Mesendoderm (in vitro differentiated cells): ENCODE measurements around the gene VEGFB.
A peak's percentile ranks its signal among the peaks of the same experiment; 100 is the strongest.

Experiments
- DNase-seq: peaks from one replicate; pipeline ENCODE4 v3.0.0; 2013
- H2AK5ac ChIP-seq: 2 replicates; pipeline ENCODE4 v1.6.1; 2013; ENCODE audit warnings: low read length, inconsistent platforms
- H2BK120ac ChIP-seq: 2 replicates; pipeline ENCODE4 v1.6.1; 2013; ENCODE audit warnings: low read depth, mild to moderate bottlenecking, low read length, moderate library complexity, mixed read lengths
- H2BK15ac ChIP-seq: replicated peaks from 2 replicates; pipeline ENCODE4 v1.6.1; 2013; ENCODE audit warnings: low read depth, mild to moderate bottlenecking, moderate library complexity
- H2BK5ac ChIP-seq: 2 replicates; pipeline ENCODE4 v1.6.1; 2013; ENCODE audit warnings: low read length, inconsistent platforms
- H3K18ac ChIP-seq: 2 replicates; pipeline ENCODE4 v1.6.1; 2013; ENCODE audit warnings: mild to moderate bottlenecking, low read length, mixed read lengths
- H3K23ac ChIP-seq: one replicate; pipeline ENCODE4 v1.6.1; 2013; ENCODE audit warnings: low read length
- H3K27ac ChIP-seq: 2 replicates; pipeline ENCODE4 v1.5.1; 2013; ENCODE audit warnings: low read depth, mild to moderate bottlenecking, inconsistent platforms, low read length, moderate library complexity
- H3K27me3 ChIP-seq: 2 replicates; pipeline ENCODE4 v1.6.1; 2013; ENCODE audit warnings: low read length, control low read depth, mild to moderate bottlenecking, inconsistent platforms; ENCODE audit not compliant: insufficient read depth, poor library complexity
- H3K36me3 ChIP-seq: 2 replicates; pipeline ENCODE4 v1.6.1; 2013; ENCODE audit warnings: low read length, inconsistent platforms; ENCODE audit not compliant: control insufficient read depth, insufficient read depth
- H3K4ac ChIP-seq: one replicate; pipeline ENCODE4 v1.6.1; 2013; ENCODE audit warnings: low read depth, mild to moderate bottlenecking, low read length, moderate library complexity
- H3K4me1 ChIP-seq: 2 replicates; pipeline ENCODE4 v1.6.1; 2013; ENCODE audit warnings: low read depth, low read length, inconsistent platforms; ENCODE audit not compliant: control insufficient read depth
- H3K4me2 ChIP-seq: 2 replicates; pipeline ENCODE4 v1.6.1; 2013; ENCODE audit warnings: low read length
- H3K4me3 ChIP-seq: 2 replicates; pipeline ENCODE4 v1.5.1; 2013; ENCODE audit warnings: mild to moderate bottlenecking, low read length
- H3K56ac ChIP-seq: one replicate; pipeline ENCODE4 v1.6.1; 2013; ENCODE audit warnings: low read length
- H3K79me1 ChIP-seq: 2 replicates; pipeline ENCODE4 v1.6.1; 2013; ENCODE audit warnings: low read length, inconsistent platforms
- H3K79me2 ChIP-seq: 2 replicates; pipeline ENCODE4 v1.6.1; 2013; ENCODE audit warnings: mild to moderate bottlenecking, low read length; ENCODE audit not compliant: control insufficient read depth, insufficient read depth
- H3K9ac ChIP-seq: 2 replicates; pipeline ENCODE4 v1.6.1; 2013; ENCODE audit warnings: low read length, inconsistent platforms
- H4K5ac ChIP-seq: one replicate; pipeline ENCODE4 v1.6.1; 2013; ENCODE audit warnings: low read length
- H4K8ac ChIP-seq: one replicate; pipeline ENCODE4 v1.6.1; 2013; ENCODE audit warnings: low read depth, mild to moderate bottlenecking, control low read depth, low read length, moderate library complexity
- WGBS: extraction: QIAGEN DNeasy Blood & Tissue Kit; methylation state at CpG from one replicate; pipeline ENCODE4 v1.1.7; 2013; ENCODE audit warnings: low lambda C conversion rate, missing lambda C conversion rate; ENCODE audit not compliant: insufficient coverage; ENCODE audit errors: extremely low coverage; 5-methylcytosine and 5-hydroxymethylcytosine counted together

VEGFB gene

GRCh38 chr11:64241491-64242374 lies 7.3 kb downstream of the VEGFB start:
- peak overlapping the region; percentile 94 for H3K4ac ChIP-seq
- peak overlapping the region; percentile 96 for H3K9ac ChIP-seq
- H2BK5ac ChIP-seq, result peak overlapping the region; percentile 88
- peak overlapping the region; percentile 88 for H3K4me3 ChIP-seq
- H3K4me2 ChIP-seq, result peak overlapping the region; percentile 79
- H3K18ac ChIP-seq, result peak overlapping the region; percentile 93
- H3K27me3 ChIP-seq, result no peaks in the 10 kb centered on the region
- peak; percentile 99 for DNase-seq
- peak overlapping the region; percentile 69 for H2AK5ac ChIP-seq
- H4K8ac ChIP-seq, result no peak overlapping the region
- peak overlapping the region; percentile 97 for H3K56ac ChIP-seq
- H3K27ac ChIP-seq, result peak overlapping the region; percentile 88
- H2BK120ac ChIP-seq, result no peak overlapping the region
- peaks cover 7% of the 10 kb centered on the region for H3K79me1 ChIP-seq
- peaks cover 6% of the 10 kb centered on the region for H3K4me1 ChIP-seq
- peak overlapping the region; percentile 89 for H3K23ac ChIP-seq
- H4K5ac ChIP-seq, result no peak overlapping the region
- no peak overlapping the region for H2BK15ac ChIP-seq
- no CpG with 5 or more reads among the region's 63 CpGs for WGBS
- H3K36me3 ChIP-seq, result peaks cover 1% of the 10 kb centered on the region
- H3K79me2 ChIP-seq, result peaks cover 23% of the 10 kb centered on the region

- Histone ChIP-seq H3K27ac (no peak overlapping the region), H3K4me3 (no peak overlapping the region)
Measured at GRCh38 chr11:64243236-64243854, 9.0 kb downstream of the VEGFB start.

GRCh38 chr11:64244107-64244506 lies 9.7 kb downstream of the VEGFB start:
- Histone ChIP-seq H3K23ac (no peak overlapping the region), H3K4ac (no peak overlapping the region), H2BK15ac (no peak overlapping the region), H4K8ac (no peak overlapping the region), H3K79me1 (peaks cover 7% of the 10 kb centered on the region), H3K79me2 (peaks cover 23% of the 10 kb centered on the region), H2AK5ac (no peak overlapping the region), H3K4me3 (no peak overlapping the region), H3K27me3 (no peaks in the 10 kb centered on the region), H3K4me2 (no peak overlapping the region), H2BK5ac (no peak overlapping the region), H3K18ac (no peak overlapping the region), H3K36me3 (peaks cover 1% of the 10 kb centered on the region), H3K56ac (no peak overlapping the region), H2BK120ac (no peak overlapping the region), H3K9ac (no peak overlapping the region), H3K27ac (no peak overlapping the region), H4K5ac (no peak overlapping the region), H3K4me1 (peaks cover 15% of the 10 kb centered on the region)
- WGBS, result no CpG with 5 or more reads among the region's 5 CpGs
- no peak for DNase-seq

More at GRCh38 chr11:64243236-64243854, 9.0 kb downstream of the VEGFB start:
- Histone ChIP-seq H2BK5ac (no peak overlapping the region), H2AK5ac (no peak overlapping the region), H3K23ac (no peak overlapping the region), H3K9ac (peak overlapping the region; percentile 29), H3K4me1 (peaks cover 11% of the 10 kb centered on the region), H3K36me3 (peaks cover 1% of the 10 kb centered on the region), H2BK120ac (no peak overlapping the region), H3K27me3 (no peaks in the 10 kb centered on the region), H3K56ac (no peak overlapping the region), H4K8ac (no peak overlapping the region), H2BK15ac (no peak overlapping the region), H3K4ac (no peak overlapping the region), H4K5ac (no peak overlapping the region), H3K79me1 (peaks cover 7% of the 10 kb centered on the region), H3K79me2 (peaks cover 23% of the 10 kb centered on the region), H3K4me2 (no peak overlapping the region), H3K18ac (no peak overlapping the region)
- no peak for DNase-seq
- no CpG with 5 or more reads among the region's 8 CpGs for WGBS

GRCh38 chr11:64244966-64245365 lies 10.6 kb downstream of the VEGFB start:
- Histone ChIP-seq H4K5ac (no peak overlapping the region), H3K79me2 (peaks cover 23% of the 10 kb centered on the region), H4K8ac (no peak overlapping the region), H2BK5ac (no peak overlapping the region), H3K27me3 (no peaks in the 10 kb centered on the region), H3K56ac (peak overlapping the region; percentile 98), H3K36me3 (peaks cover 1% of the 10 kb centered on the region), H3K79me1 (peaks cover 7% of the 10 kb centered on the region), H2AK5ac (no peak overlapping the region), H2BK15ac (no peak overlapping the region), H3K4me3 (no peak overlapping the region), H3K9ac (peak overlapping the region; percentile 95), H3K27ac (no peak overlapping the region), H3K4me2 (peak overlapping the region; percentile 35), H2BK120ac (no peak overlapping the region), H3K18ac (no peak overlapping the region), H3K4me1 (peaks cover 18% of the 10 kb centered on the region), H3K4ac (no peak overlapping the region), H3K23ac (no peak overlapping the region)
- no peak for DNase-seq
- no CpG with 5 or more reads among the region's 6 CpGs for WGBS

- Histone ChIP-seq H3K79me1 (peaks cover 7% of the 10 kb centered on the region), H3K27me3 (no peaks in the 10 kb centered on the region), H2AK5ac (no peak overlapping the region), H3K4me2 (peak overlapping the region; percentile 35), H2BK15ac (no peak overlapping the region), H3K4me1 (peaks cover 14% of the 10 kb centered on the region), H2BK120ac (no peak overlapping the region), H3K36me3 (peaks cover 1% of the 10 kb centered on the region), H3K27ac (no peak overlapping the region), H3K4ac (no peak overlapping the region), H4K5ac (no peak overlapping the region), H3K23ac (peak overlapping the region; percentile 75), H3K4me3 (peak overlapping the region; percentile 94), H3K79me2 (peaks cover 23% of the 10 kb centered on the region), H4K8ac (no peak overlapping the region), H3K9ac (peak overlapping the region; percentile 95), H2BK5ac (no peak overlapping the region), H3K18ac (no peak overlapping the region), H3K56ac (peak overlapping the region; percentile 98)
- DNase-seq, result no peak
- WGBS, result no CpG with 5 or more reads among the region's 6 CpGs
Measured at GRCh38 chr11:64245401-64245796, 11.0 kb downstream of the VEGFB start.
